ENCODE data around the gene ANO2. TPM values are rescaled to one million over a fixed set of nuclear protein-coding genes. Genes with fewer than 3 reads are reported as not detected.
A peak's percentile ranks its signal among the peaks of the same experiment; 100 is the strongest.
"Not testable (repeated sequence)": the region's sequence is repeated elsewhere in the genome, so short reads cannot be mapped to it uniquely, and the experiment has no call there.

The ANO2 gene
- total RNA-seq, 1 donor from 2014 or later, result 0.13 TPM

DNA sequence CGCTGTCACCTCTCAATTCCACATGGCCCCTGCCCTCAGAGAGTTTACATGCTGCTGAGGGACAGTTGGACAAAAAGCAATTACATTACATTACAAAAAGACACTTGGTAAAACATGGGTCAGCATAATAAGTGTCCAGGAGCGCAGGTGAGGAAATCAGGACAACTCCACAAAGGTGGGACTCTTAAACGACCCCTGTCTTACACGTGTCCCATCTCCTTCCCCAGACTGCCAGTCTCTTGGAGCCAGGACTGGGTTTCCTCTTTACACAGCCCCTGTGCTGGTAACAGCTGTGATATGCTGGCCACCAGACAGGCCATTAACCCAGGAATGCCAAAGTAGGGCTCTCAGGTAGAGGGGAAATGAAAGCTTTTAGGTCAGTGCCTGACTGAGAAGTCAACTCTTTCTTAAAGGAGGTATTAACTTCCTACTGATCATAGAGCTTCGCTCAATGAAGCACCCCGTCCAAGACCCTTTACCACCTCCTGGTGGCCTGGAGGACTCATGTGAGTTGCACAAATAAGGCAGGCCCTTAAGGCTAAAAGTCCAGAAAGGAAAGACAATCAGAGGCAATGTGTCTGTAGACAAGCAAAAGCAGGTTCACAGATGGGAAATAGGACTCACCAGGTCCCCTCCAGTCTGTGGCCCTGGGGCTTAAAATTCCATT is 55.5 kb downstream of the ANO2 start:
- DNase-seq (ENCODE audit: low spot score), result no peak
- ATAC-seq, result no peak

DNA sequence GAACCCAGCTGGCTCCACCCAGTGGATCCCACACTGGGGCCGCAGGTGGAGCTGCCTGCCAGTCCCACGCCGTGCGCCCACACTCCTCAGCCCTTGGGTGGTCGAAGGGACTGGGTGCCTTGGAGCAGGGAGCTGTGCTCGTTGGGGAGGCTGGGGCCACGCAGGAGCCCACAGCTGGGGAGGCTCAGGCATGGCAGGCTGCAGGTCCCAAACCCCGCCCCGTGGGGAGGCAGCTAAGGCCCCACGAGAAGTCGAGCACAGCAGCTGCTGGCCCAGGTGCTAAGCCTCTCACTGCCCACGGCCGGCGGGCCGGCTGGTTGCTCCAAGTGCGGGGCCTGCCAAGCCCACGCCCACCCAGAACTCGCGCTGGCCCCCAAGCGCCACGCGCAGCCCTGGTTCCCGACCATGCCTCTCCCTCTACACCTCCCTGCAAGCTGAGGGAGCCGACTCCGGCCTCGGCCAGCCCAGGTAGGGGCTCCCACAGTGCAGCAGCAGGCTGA is 56.2 kb downstream of the ANO2 start:
- no peak for DNase-seq (ENCODE audit: low spot score)
- ATAC-seq, result no peak

DNA sequence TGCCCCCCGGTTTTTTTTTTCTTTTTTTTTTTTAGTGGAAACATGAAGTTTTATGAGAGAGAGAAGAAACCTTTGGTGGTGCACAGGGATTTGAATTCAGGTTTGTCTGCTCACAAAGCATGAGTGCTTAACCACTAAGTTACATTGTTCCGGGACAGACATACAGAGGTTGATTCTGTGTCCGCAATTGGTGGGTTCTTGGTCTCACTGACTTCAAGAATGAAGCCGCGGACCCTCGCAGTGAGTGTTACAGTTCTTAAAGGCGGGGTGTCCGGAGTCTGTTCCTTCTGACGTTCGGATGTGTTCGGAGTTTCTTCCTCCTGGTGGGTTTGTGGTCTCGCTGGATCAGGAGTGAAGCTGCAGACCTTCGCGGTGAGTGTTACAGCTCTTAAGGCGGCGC is 57.2 kb downstream of the ANO2 start:
- not testable (repeated sequence) for DNase-seq (ENCODE audit: low spot score); ATAC-seq

DNA sequence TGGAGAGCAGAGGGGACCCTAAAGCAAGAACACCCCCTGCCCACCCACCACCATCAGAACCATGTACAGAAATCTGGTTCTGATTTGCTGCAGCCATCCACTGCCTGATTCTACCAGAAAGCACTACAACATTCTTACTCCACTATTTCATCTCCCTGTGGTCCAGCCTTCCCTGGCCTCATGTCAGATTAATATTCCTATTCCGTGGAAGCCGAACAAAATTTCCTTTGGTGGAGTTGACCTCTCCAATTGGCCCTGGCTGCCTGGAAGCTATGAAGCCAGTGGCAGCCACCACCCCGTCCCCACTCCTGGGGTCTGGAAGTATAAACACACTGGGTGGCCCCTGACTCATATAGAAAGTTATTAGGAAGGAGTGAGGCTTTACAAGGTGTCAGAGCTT is 60.2 kb downstream of the ANO2 start:
- DNase-seq (ENCODE audit: low spot score), result no peak
- ATAC-seq, result no peak

DNA sequence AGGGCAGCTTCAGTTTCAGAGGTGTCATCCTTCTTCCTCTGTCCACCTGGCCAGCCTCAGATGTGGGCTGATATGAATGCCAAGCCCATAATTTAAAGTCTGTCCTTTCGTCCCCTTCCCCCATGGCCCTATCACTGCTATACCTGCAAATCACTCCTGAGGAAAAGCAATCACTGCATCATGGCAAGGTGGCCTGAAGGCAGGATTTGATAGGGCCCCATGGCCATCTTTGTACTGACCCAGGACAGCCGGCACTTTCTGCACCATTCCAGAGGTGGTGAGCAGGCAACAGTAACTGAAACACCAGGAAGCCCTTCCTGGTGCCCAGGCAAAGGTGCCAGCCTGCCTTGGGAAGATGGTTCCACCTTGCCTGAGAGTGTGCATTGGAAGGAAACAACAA is 60.8 kb downstream of the ANO2 start:
- no peak for ATAC-seq

DNA sequence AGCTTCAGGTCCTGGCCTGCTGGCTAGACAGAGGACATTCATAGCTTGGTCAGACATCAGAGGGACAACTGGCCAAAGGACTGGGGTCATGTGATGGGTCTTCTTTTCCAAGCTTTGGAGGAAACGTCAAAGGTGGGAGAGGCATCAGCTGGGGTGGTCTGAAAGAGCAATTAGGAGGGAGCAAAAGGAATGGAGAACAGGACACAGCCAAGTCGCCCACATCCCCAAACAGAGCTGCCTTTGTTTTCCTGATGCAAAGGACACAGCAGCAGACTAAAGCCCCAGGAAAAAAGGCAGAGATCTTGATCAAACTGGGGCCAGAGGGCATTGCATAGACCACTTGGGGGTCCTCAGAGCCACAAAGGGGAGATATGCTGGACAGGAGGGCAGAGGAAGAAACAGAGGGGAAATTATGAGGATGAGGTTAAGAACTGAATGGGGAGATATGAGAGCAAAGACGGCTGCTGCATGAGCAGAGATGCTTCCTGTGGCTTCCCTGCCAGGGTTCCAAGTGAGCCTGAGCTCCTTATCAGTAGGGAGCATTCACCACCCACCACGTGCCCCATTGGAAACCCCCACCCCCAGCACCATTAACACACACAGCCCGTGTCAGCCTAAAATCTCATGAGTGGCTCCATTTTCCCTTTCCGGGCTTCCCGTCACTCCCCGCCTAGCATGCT is 62.4 kb downstream of the ANO2 start:
- ATAC-seq (no peak), DNase-seq (ENCODE audit: low spot score) (no peak)

More for the DNA sequence above, 60.8 kb downstream of the ANO2 start:
- DNase-seq (ENCODE audit: low spot score), result no peak

DNA sequence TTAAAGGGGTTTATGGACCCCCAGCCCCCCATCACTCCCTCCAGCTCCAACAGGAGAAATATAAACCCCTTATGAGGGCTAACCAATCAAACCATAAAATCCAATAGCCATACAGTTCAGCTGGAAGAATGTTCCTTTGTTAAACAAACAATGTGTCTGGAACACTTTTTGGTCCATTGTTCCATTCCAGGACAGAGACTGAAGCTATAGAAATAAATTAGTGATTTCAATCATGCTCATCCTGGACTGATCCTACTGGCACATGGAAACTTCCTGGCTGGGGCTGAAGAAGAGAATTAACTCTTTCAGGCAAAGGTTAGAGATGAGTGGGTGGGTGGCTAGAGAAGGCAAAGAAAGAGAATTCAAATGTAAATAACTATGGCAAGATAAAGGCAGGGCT is 63.4 kb downstream of the ANO2 start:
- DNase-seq (ENCODE audit: low spot score) (no peak), ATAC-seq (no peak)

DNA sequence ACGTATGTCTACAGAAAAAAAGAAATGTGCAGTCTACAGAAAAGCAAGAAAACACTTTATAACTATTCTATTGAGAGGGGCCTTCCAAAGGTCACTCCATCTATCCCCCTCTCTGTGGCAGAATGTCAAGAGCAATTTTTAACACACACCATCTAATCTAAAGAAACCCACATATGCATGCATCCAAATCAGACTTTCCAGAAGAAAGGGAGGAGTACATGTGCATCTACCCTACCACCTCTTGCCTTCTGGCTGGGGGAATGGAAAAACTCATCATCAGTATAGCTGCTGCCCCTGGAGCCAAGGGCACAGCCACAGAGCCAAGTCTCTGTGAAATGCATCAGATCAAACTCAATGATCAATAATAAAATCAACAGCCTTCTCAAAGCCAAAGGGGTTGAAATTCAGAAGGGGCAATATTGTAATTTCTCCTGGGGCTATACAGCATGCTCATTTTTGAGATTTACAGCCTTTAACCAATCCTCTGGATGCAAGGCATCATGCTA is 63.9 kb downstream of the ANO2 start:
- DNase-seq (ENCODE audit: low spot score), result no peak
- no peak for ATAC-seq

DNA sequence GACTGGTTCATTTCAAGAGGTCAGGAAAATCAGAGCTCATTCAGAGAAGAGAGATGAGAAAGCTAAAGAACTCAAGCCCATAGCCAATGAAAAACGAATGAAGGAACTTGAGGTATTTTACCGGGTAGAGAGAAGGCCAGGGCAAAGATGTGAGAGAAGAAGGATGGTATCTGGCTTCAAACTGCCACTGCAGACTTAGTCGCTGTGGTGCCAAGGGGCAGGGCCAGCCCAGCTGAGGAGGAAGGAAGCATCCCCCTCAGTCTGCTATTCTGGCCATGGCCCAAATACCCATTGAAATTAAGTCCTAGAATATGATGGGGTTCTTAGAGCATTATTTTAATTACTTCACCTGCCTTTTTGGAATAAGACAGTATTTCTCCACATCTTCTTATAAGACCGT is 69.2 kb downstream of the ANO2 start:
- no peak for DNase-seq (ENCODE audit: low spot score)
- ATAC-seq, result no peak

DNA sequence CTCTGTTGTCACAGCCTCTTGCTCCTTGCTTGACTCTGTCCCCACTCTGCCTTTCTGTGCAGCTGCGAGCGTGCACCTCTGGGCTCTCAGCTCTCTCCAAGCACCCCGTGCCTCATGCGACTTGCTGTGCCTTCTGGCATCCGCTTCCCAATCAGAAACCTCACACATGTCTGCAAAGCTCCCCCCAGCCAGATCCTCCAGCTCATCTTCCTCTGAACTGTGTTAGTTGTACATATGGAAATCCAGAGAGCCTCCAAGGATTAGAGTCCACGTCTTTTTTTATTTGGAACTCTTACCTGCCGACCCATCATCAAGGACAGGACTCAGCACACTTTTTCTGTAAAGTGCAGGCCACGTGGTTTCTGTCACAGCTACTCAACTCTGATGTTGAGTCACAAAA is 70.5 kb downstream of the ANO2 start:
- DNase-seq (ENCODE audit: low spot score) (no peak), ATAC-seq (no peak)

DNA sequence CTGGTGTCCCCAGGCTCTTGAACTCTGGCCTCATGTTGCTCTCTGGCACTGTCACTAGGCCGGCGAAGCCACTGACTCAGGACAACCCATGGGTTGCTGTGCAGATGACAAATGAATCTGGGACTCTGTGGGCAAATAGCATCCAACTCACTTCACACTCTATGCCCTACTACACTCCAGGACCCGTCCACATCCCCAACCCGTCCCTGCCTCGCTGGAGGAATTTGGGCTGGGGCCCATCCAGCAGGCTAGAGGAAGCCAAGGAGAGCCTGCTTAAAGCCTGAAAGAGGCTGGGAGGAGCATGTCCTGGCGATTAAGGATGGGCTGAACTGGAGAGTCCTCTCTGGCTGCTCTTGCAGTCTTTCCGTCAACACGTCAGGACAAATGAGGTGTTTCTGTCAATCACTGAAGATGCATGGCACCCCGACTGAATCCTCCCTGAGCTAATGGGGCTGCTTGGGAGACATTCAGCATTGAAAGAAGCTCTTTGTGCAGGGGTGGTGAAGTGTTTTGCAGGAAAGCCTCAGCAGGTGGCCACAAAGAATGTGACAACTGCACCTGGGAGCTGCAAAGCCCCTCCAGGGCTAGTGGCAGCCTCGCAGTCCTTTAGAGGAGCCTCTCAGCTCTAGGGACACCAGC is 71.7 kb downstream of the ANO2 start:
- DNase-seq (ENCODE audit: low spot score) (no peak), ATAC-seq (no peak)

DNA sequence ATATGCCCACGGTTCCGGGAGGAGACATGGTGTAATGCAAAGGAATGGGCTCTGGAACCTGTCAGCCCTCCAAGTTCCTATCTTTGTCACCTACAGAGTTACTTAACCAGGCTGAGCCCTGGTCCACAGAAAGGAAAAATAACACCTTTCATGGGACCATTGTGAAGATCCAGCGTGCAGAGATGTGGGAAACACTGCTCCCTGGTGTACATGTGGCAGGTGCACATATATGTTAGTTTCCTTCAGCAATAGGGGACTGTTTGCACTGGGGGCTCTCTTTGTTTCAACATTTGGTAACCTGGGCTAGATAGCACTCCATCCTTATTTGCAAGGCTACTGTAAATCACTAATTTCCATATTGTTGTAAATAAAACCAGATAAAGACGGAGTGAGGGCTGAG is 72.3 kb downstream of the ANO2 start:
- no peak for DNase-seq (ENCODE audit: low spot score)
- ATAC-seq, result peak; percentile 25

DNA sequence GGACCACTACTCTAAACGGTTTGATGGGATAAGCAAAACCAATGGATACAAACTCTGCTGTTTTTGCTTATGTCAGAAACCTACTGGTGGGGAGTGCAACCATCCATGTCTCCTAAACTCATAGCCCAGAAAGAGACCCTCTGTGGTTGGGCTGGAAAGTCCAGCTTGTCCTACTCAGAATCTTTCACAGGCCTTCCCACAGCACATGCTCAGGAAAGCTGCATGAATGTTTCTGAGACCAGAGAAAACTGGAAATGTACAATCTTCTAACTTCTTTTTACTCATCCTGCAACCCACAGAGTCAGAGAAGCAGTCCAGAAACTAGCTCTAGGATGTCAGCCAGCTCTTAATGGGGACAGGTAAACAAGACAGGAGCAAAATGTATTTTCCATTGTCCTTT is 73.3 kb downstream of the ANO2 start:
- no peak for ATAC-seq

DNA sequence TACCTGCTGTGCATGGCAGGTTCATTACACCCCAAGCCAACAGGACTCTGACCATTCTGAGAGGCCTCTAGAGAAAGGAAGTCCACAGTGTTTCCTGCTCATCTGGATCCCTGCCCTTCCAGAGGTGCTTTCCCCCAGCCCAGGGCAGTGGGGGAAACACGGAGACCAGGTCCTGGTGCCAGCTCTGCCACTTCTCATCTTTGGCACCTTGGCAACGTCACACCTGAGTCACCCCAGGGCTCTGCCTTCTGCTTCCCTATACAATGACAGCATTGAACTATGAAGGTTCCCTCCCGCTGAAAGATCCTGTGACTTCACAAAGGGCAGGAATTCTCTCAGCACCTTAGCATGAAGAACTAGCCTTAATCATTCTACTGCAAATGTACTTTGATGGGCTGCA is 74.9 kb downstream of the ANO2 start:
- DNase-seq (ENCODE audit: low spot score), result no peak
- no peak for ATAC-seq

More for the DNA sequence above, 73.3 kb downstream of the ANO2 start:
- no peak for DNase-seq (ENCODE audit: low spot score)

DNA sequence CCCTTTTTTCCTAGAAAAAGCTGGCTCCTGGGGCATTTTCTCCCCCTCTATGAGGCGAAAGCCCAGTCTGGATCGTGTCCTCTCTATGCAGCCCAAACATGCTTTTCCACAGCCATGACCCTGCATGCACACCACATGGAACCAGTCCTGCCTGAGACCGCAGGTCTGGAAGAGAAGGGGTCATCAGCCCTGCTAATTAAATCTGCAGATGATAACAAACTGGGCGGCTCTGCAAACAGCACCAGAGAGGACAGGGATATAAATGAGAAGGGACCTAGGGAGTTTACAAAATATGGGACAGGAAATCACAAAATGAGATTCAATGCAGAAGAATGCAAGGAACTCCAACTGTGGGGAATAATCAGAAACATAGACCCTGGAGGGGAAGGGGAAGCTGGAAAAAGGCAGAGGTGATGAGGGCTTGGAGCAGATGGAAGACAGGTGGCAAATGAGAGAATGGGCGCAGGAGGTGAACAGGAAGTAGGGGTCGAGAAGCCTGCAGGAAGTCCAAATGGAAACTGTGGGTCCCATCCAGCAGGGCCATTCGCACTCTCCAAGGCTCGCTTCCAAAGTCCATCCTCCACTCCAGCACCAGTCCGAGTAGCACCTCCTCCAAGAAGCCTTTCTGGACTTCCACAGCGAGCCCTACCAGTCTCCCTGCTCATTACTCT is 76.3 kb downstream of the ANO2 start:
- no peak for DNase-seq (ENCODE audit: low spot score)
- peak; percentile 32 for ATAC-seq

DNA sequence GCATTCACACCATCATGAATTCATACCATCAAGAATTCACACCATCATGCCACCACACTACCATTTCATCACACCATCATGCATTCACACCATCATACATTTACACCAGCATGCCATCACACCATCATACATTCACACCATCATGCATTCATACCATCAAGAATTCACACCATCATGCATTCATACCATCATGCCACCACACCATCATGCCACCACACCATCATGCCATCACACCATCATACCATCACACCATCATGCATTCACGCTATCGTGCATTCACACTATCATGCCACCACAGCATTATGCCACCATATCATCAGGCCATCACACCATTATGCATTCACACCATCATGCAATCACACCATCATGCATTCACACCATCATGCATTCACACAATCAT is 79.7 kb downstream of the ANO2 start:
- no peak for DNase-seq (ENCODE audit: low spot score)
- no peak for ATAC-seq

DNA sequence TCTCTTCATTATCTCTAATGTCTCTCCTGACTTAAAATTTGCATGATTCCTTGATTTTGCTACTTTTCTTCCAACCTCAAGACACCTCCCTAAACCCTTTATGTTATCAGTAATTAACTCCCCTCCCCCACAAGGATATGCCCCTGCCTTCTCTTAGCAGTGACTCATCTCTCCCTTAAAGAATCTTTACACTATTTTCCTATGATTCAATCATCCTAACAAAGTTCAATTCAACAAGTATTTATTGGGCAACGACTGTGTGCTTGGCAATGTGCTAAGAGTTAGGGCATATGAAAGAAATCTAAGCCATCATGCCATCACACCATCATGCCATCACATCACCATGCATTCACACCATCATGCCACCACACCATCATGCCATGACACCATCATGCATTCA is 80.1 kb downstream of the ANO2 start:
- ATAC-seq, result no peak

DNA sequence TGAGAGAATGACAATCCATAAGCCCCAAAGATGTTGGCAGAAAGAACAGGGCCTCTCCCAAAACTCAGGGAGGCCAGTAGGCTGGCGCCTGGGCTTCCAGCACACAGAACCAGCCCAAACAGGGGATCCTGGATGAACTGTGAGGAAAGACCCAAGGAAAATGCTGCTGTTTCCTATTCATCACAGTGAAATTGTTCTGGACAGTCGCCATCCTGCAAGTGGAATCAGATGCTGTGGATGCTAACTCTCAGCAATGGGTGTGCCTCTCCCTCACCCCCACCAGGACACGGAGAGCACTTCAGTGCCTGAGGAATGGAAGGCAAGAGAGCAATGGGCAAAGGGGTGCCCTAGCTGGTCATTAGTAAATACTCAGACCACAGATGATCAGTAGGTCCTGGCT is 80.8 kb downstream of the ANO2 start:
- DNase-seq (ENCODE audit: low spot score) (no peak), ATAC-seq (no peak)

More for the DNA sequence above, 80.1 kb downstream of the ANO2 start:
- DNase-seq (ENCODE audit: low spot score), result no peak

DNA sequence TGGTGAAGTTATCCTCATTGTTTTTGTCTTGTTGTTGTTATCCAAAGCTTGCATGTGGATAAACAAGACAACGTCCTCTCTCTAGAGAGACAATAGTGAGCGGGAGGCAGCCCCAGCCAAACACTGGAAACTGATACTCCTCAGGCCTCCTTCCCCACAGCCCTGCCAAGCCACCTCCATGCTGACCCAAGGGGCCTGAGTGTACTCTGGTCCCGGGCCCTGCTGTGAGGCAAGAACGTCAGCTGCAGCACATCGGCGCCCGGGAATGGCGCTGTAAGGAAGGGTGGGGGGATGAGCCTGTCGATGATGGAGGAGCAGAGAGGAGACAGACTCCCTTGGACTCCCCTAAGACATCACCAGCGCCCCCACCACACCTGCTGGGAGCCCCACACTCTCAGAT is 83.6 kb downstream of the ANO2 start:
- no peak for DNase-seq (ENCODE audit: low spot score)
- no peak for ATAC-seq

DNA sequence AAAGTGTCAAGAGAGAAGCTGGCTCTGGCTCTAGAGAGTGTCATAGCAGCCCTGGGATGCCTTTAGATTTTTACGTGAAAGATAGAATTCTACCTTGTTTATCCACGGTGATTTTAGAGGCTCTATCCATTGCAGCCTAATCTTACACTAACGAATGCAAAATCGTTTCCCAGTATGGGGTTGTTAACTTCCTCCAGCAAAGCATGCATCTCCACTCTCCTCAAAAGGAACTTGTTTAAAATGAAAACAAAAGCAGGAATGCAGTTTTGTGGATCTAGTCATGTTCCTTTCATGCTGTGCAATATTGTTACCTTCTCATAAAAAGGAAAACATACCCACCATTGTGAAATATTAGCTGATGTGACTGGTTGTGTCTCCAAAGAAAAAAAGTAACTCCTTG is 88.4 kb downstream of the ANO2 start:
- ATAC-seq, result no peak
- no peak for DNase-seq (ENCODE audit: low spot score)

DNA sequence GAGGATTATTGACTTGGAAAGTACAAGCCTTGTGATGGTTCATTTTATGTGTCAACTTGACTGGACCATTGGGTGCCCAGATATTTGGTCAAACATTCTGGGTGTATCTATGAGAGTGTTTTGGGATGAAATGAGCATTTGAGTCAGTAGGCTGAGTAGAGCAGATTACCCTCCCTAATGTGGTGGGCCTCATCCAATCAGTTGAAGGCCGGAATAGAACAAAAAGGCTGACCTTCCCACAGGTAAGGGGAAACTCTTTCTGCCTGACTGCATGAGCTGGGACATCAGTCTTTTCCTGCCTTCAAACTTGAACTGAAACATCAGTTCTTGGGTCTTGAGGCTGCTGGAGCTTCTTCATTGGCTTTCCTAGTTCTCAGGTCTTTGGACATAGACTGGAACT is 98.1 kb downstream of the ANO2 start:
- ATAC-seq, result no peak
- DNase-seq (ENCODE audit: low spot score), result no peak

Data from left lobe of liver (tissue), 2 donors.